Gastrocnemius medialis (tissue), 4 donors: ENCODE results near the gene VPS26C.

ENCODE experiments used
- CTCF ChIP-seq, 5 experiments: fragments of 450-650 bp in 3 of 5; fragments of 200-600 bp in 2 of 5; sonication (generic) in 2 of 5; IDR thresholded peaks in 4 of 5; conservative IDR thresholded peaks in 1 of 5; 1 replicate in 4 of 5; 2 replicates in 1 of 5; pipeline ENCODE4 v1.5.1; 2016 to 2019; ENCODE audit warnings: antibody characterized with exemption in 5 of 5, mild to moderate bottlenecking in 3 of 5, moderate library complexity in 3 of 5
- POLR2A ChIP-seq, 2 donors: fragments of 450-650 bp; IDR thresholded peaks; one replicate each; pipeline ENCODE4 v1.6.1; 2017; ENCODE audit warnings: antibody characterized with exemption in 2 of 2, mild to moderate bottlenecking in 2 of 2, moderate library complexity in 2 of 2

- no peak for TF ChIP-seq CTCF (IDR thresholded peaks at IDR 0.05 in 4 of 5, conservative IDR thresholded peaks at IDR 0.05 in 1 of 5)
- no peak for TF ChIP-seq POLR2A (IDR thresholded peaks at IDR 0.05)
Observed at GRCh38 chr21:37257967-37258877, 8.9 kb downstream of the VPS26C start.
